HepG2 (cell line): ENCODE data around the gene STK32B. TPM values are rescaled to one million over a fixed set of nuclear protein-coding genes. Genes with fewer than 3 reads are reported as not detected.

Experiments
- ATAC-seq: fragments of 200-7000 bp; cut with Tn5 transposase; 3 replicates; pipeline ENCODE4 v1.9.1; 2020; ENCODE audit warnings: mild to moderate bottlenecking, moderate library complexity
- BruUV-seq: library from RNA; stranded (reverse); fragments of 400-500 nt; replicated peaks from 2 replicates; lab custom pipeline; 2021; lab: Mats Ljungman, UMichigan
- CTCF ChIA-PET: fragments of 300-600 bp; formaldehyde crosslinking; extraction: SDS; loops from one replicate; lab custom pipeline; 2021; ENCODE audit warnings: low total read pairs, inconsistent platforms, low intra/inter-chr PET ratio; lab: Yijun Ruan, JAX
- POLR2A ChIA-PET: fragments of 350-600 bp; sonication (Branson Sonifier 250); formaldehyde crosslinking; loops from one replicate; lab custom pipeline; 2020; ENCODE audit warnings: antibody characterized with exemption, inconsistent platforms; lab: Yijun Ruan, JAX
- DNase-seq: peaks from one replicate; pipeline ENCODE4 v3.0.0-alpha.2; 2015; ENCODE audit warnings: low spot score
- FAIRE-seq: peaks from 3 replicates; lab custom pipeline; 2011; peaks lifted over from hg19 to GRCh38; lab: Jason Lieb, UNC
- H2AFZ ChIP-seq: one replicate; pipeline ENCODE4 v1.6.1; 2011; ENCODE audit warnings: low read length, inconsistent platforms
- H3K27ac ChIP-seq: fragments of 300-600 bp; 3 replicates; pipeline ENCODE4 v1.8.0; 2011; ENCODE audit warnings: mixed run types, mild to moderate bottlenecking, mixed read lengths, low read length, inconsistent platforms; ENCODE audit not compliant: insufficient read depth; ENCODE audit errors: extremely low read length
- H3K27me3 ChIP-seq, 2 experiments: fragments of 200-600 bp in 1 of 2; 2 replicates in 1 of 2; 3 replicates in 1 of 2; pipeline versions ENCODE4 v1.6.0 to v1.8.0; 2011; ENCODE audit warnings: low read length in 2 of 2, mild to moderate bottlenecking in 2 of 2, moderate library complexity in 2 of 2, inconsistent platforms in 1 of 2; ENCODE audit not compliant: insufficient read depth in 2 of 2, control insufficient read depth in 1 of 2
- H3K36me3 ChIP-seq, 2 experiments: fragments of 200-600 bp in 1 of 2; replicated peaks in 1 of 2; 2 replicates in 1 of 2; 3 replicates in 1 of 2; pipeline versions ENCODE4 v1.5.1 to v1.8.0; 2011; ENCODE audit warnings: low read length in 2 of 2, inconsistent platforms in 1 of 2; ENCODE audit not compliant: insufficient read depth in 2 of 2, control insufficient read depth in 1 of 2
- H3K4me1 ChIP-seq: 2 replicates; pipeline ENCODE4 v1.5.1; 2012; ENCODE audit warnings: low read length, inconsistent platforms; ENCODE audit not compliant: insufficient read depth
- H3K4me2 ChIP-seq: 2 replicates; pipeline ENCODE4 v1.6.0; 2011; ENCODE audit warnings: low read depth, low read length, inconsistent platforms
- H3K4me3 ChIP-seq, 3 experiments: fragments of 200-600 bp in 1 of 3; sonication (generic), shearing (Covaris generic) in 1 of 3; replicated peaks in 1 of 3; 2 replicates each; pipeline ENCODE4 v1.5.1; 2011 to 2016; ENCODE audit warnings: low read length in 3 of 3, inconsistent platforms in 2 of 3, low read depth in 2 of 3, mild to moderate bottlenecking in 2 of 3, control low read depth in 1 of 3, mixed read lengths in 1 of 3; ENCODE audit not compliant: insufficient read depth in 1 of 3
- H3K79me2 ChIP-seq: one replicate; pipeline ENCODE4 v1.6.1; 2011; ENCODE audit warnings: low read length, inconsistent platforms; ENCODE audit not compliant: insufficient read depth
- H3K9ac ChIP-seq: 2 replicates; pipeline ENCODE4 v1.6.0; 2011; ENCODE audit warnings: mild to moderate bottlenecking, low read depth, low read length, inconsistent platforms; ENCODE audit not compliant: insufficient read depth
- H3K9me3 ChIP-seq: 2 replicates; pipeline ENCODE4 v1.5.1; 2012; ENCODE audit warnings: mild to moderate bottlenecking, low read length
- H4K20me1 ChIP-seq: 2 replicates; pipeline ENCODE4 v1.6.0; 2011; ENCODE audit warnings: inconsistent platforms, mild to moderate bottlenecking, low read length, moderate library complexity; ENCODE audit not compliant: insufficient read depth
- ARID4A ChIP-seq: sonication (generic); formaldehyde crosslinking; IDR thresholded peaks from 2 replicates; pipeline ENCODE4 v1.5.0; 2020; ENCODE audit warnings: mild to moderate bottlenecking, missing genetic modification reagents, borderline replicate concordance
- ARNTL ChIP-seq: sonication (generic); formaldehyde crosslinking; IDR thresholded peaks from 2 replicates; pipeline ENCODE4 v1.4.0; 2020; ENCODE audit warnings: mild to moderate bottlenecking, missing genetic modification reagents
- BCL3 ChIP-seq: sonication (generic); formaldehyde crosslinking; IDR thresholded peaks from 2 replicates; pipeline ENCODE4 v1.5.1; 2020; ENCODE audit warnings: mild to moderate bottlenecking, missing genetic modification reagents, moderate library complexity
- HNF4A ChIP-seq: sonication (generic); formaldehyde crosslinking; IDR thresholded peaks from 2 replicates; pipeline ENCODE4 v1.4.0; 2020; ENCODE audit warnings: missing genetic modification reagents
- PPARG ChIP-seq: conservative IDR thresholded peaks from 2 replicates; pipeline ENCODE4 v1.6.1; 2016; ENCODE audit warnings: missing biosample characterization, missing genetic modification reagents
- RERE ChIP-seq: IDR thresholded peaks from 2 replicates; pipeline ENCODE4 v1.6.1; 2016; ENCODE audit warnings: low read depth, missing genetic modification reagents, missing compliant biosample characterization
- STAG1 ChIP-seq: sonication (generic); formaldehyde crosslinking; IDR thresholded peaks from 2 replicates; pipeline ENCODE4 v1.4.0; 2020; ENCODE audit warnings: missing genetic modification reagents
- ZNF776 ChIP-seq: sonication (generic); formaldehyde crosslinking; IDR thresholded peaks from 2 replicates; pipeline ENCODE4 v1.4.0; 2020; ENCODE audit warnings: mild to moderate bottlenecking, missing genetic modification reagents
- WGBS: methylation state at CpG from one replicate; pipeline ENCODE4 v1.1.6; 2017; ENCODE audit warnings: low lambda C conversion rate; 5-methylcytosine and 5-hydroxymethylcytosine counted together
- in situ Hi-C: cut with HindIII; loops from 2 replicates; pipeline ENCODE4 v1.10.0; 2017; ENCODE audit warnings: low pct_unique_long_range_greater_than_20kb; ENCODE audit not compliant: extremely low pct_ligation_motif_present
- intact Hi-C: fragments of 100-400 bp; cut with micrococcal nuclease; formaldehyde crosslinking; loops from one replicate; pipeline ENCODE4 v1.10.0; 2022; ENCODE audit not compliant: unreplicated experiment
- polyA plus RNA-seq, 8 experiments: library from polyadenylated mRNA; depleted of rRNA in 3 of 8; stranded (reverse) in 7 of 8; unstranded in 1 of 8; fragments of >200 nt; fragmentation: Illumina TruSeq in 4 of 8; extraction: Trizol in 4 of 8; gene quantifications; 2 replicates each; pipeline versions ENCODE4 v1.2.1 to v1.2.3, GENCODE V29; 2011 to 2016; ENCODE audit warnings: low read depth in 4 of 8, missing spikeins in 1 of 8, mixed read lengths in 1 of 8; ENCODE audit not compliant: insufficient read depth in 1 of 8
- total RNA-seq, 5 experiments: library from RNA; depleted of rRNA; stranded (reverse); fragments of >200 nt; fragmentation: Illumina TruSeq; extraction: Trizol; gene quantifications; 2 replicates each; pipeline ENCODE4 v1.2.3, GENCODE V29; 2016; ENCODE audit warnings: low read depth in 1 of 5

STK32B gene
- total and polyA plus RNA-seq, 2 of the 13 experiments (the other 11 are each of a cell fraction or from before 2014, with no cell fraction given), result not detected

GRCh38 chr4:5200513-5200912 lies 149.2 kb downstream of the STK32B start:
- Histone ChIP-seq H3K27me3 (no peaks in the 10 kb centered on the region), H2AFZ (no peak overlapping the region), H3K4me2 (no peak overlapping the region), H3K4me3 (no peak overlapping the region), H3K36me3 (no peaks in the 10 kb centered on the region), H3K27ac (no peak overlapping the region), H3K9ac (no peak overlapping the region), H4K20me1 (no peaks in the 10 kb centered on the region), H3K4me1 (no peaks in the 10 kb centered on the region), H3K79me2 (no peaks in the 10 kb centered on the region), H3K9me3 (no peaks in the 10 kb centered on the region)
- FAIRE-seq, result no peak
- DNase-seq, result no peak
- no peak for TF ChIP-seq HNF4A
- TF ChIP-seq RERE (CRISPR knock-in tag), result no peak
- TF ChIP-seq ARNTL (CRISPR knock-in tag), result no peak
- no peak for TF ChIP-seq STAG1 (CRISPR knock-in tag)
- no peak for TF ChIP-seq ARID4A (CRISPR knock-in tag)
- no peak for TF ChIP-seq BCL3 (CRISPR knock-in tag)
- TF ChIP-seq ZNF776 (CRISPR knock-in tag), result no peak
- no peak for TF ChIP-seq PPARG (CRISPR knock-in tag)
- 0% methylated on average over 3 of the region's 3 CpGs for WGBS
- ChIA-PET POLR2A (no interaction called here), CTCF (no interaction called here)
- BruUV-seq, result no TSS peak
- intact Hi-C loops, result no loop called here
- no peak for ATAC-seq
- in situ Hi-C loops, result no loop called here
